Activated naive CD8-positive, alpha-beta T cell treated with anti-CD3 and anti-CD28 coated beads, Interleukin-2, amount 50 U/mL, for 16 hours (primary cell): ENCODE data around the gene FAM234B.
"Not testable (repeated sequence)": the region's sequence is repeated elsewhere in the genome, so short reads cannot be mapped to it uniquely, and the experiment has no call there.

Experiments
- DNase-seq: peaks from one replicate; pipeline ENCODE4 v3.0.0-alpha.2; 2020; ENCODE audit warnings: low read depth, low spot score

FAM234B gene

DNA sequence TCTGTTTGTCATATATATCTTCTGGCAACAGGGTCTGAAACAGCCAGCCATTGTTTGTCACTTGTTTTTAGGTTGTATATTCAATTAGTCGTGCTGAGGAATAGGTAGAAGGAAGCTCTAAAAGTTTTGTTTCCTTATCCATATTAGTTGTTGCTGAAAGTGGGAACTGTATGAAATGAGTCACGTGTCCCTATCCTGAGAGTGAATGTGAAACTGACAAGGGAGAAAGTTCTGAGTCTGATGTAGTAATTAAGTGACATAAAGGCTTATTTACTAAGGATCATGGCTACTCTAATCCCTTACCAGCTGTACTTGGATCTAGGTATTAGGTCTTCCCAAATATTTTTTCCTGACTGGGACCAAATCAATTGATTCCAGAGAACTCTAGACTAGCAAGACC lies 16.4 kb downstream of the FAM234B start:
- DNase-seq = no peak

GRCh38 chr12:13061377-13061776 lies 17.2 kb downstream of the FAM234B start:
- DNase-seq = no peak

- no peak for DNase-seq
These were observed 18.5 kb downstream of the FAM234B start for GRCh38 chr12:13062669-13063068.

DNA sequence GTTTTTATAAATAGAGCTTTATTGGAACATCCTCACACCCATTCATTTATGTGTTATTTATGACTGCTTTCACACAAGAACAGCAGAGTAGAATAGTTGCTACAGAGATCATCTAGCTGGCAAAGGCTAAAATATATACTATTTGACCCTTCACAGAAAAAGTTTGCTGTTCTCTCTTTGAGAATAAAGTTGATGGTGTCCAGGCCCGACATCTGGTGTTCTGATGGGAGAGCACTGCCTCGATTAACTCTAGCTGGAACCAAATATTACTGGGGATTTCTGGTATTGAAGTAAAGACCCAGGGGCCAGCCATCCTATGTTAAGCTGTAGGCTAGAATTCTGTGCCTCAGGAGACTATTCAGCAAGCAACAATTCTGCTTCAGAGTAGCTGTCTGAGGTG lies 21.8 kb downstream of the FAM234B start:
- no peak for DNase-seq

DNA sequence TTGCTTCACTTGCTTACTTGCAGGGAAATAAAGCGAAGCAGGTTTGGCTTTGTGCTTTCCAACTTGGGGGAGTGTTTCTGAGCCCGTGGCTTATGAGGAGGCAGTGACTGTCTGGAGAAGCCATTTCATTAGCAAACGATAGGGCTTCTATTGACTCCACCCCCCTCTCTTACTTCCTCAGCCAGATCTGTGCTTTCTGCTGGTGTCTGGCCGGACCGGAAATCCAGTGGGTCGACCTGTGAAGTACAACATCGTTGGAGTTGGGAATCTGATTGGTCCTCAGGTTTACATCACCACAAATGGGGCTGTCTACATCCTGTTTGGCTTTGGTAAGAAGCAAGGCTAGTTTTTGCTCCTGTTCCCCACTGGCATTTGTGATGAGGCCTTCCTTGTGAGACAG lies 22.3 kb downstream of the FAM234B start:
- no peak for DNase-seq

- DNase-seq = no peak
These were observed 23.1 kb downstream of the FAM234B start for GRCh38 chr12:13067322-13067721.

GRCh38 chr12:13069380-13069779 lies 25.2 kb downstream of the FAM234B start:
- no peak for DNase-seq

GRCh38 chr12:13071305-13072280 lies 27.4 kb downstream of the FAM234B start:
- DNase-seq = no peak

DNA sequence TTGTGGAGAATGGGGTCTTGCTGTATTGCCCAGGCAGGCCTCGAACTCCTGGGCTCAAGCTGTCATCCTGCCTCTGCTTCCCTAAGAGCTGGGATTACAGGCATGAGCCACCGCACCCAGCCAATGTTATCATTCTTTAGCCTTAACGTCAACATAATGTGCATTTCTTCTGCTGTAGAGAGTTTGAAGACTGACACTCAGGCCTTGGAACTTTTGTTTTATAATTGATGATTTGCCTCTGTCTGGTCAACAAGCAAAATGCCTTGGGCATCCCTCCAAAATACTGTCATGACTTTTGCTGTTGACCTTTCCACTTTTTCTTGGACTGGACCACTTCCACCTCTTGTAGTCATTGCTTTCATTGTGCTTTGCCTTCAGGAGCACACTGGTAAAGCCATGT lies 29.0 kb downstream of the FAM234B start:
- no peak for DNase-seq

GRCh38 chr12:13074396-13075117 lies 30.4 kb downstream of the FAM234B start:
- DNase-seq = no peak

DNA sequence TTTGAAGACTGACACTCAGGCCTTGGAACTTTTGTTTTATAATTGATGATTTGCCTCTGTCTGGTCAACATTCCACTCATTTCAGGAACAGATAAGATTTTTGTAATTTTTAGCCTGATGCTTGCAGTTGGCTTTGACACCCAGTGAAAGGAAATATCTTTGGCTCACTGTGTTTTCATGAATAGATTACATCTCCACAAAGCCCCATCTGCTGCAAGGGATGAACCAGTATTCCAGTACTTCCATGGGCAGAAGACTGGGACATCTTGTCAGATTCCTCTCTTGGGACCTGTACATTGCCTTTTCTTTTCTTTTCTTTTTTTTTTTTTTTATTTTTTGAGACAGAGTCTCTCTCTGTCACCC lies 30.9 kb downstream of the FAM234B start:
- no peak for DNase-seq

GRCh38 chr12:13075786-13076570 lies 31.8 kb downstream of the FAM234B start:
- DNase-seq = no peak

DNA sequence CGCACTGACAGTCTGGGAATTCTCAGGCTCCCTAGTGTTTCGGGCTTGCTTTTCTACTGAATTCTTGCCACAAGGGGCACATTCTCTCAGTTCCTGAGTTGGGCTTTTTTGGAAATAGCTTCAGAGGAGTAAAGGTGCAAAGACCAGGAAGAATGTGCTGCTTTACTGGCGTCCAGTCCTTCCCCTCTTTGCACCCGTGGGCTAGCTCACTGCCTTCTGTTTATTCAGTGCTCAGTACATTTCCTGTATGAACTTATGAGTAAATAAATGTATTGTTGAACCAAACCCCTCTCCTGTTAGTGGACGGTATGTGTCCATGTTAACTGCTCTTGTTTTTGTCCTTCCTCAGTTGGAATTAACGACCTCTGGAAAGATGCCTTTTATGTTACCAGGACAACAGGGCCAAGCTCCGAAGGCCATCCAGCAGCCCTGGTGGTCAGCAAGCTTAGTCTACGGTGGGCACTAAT lies 35.3 kb downstream of the FAM234B start:
- DNase-seq = no peak

GRCh38 chr12:13080266-13080665 lies 36.1 kb downstream of the FAM234B start:
- DNase-seq = no peak

- no peak for DNase-seq
These were observed 38.7 kb downstream of the FAM234B start for GRCh38 chr12:13082861-13083260.

DNA sequence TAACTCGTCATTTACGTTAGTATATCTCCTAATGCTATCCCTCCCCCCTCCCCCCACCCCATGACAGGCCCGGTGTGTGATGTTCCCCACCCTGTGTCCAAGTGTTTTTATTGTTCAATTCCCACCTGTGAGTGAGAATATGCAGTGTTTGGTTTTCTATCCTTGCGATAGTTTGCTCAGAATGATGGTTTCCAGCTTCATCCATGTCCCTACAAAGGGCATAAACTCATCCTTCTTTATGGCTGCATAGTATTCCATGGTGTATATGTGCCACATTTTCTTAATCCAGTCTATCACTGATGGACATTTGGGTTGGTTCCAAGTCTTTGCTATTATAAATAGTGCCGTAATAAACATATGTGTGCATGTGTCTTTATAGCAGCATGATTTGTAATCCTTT lies 39.5 kb downstream of the FAM234B start:
- DNase-seq = not testable (repeated sequence)

- DNase-seq = no peak
These were observed 40.9 kb downstream of the FAM234B start for GRCh38 chr12:13084898-13085640.

- DNase-seq = no peak
These were observed 41.9 kb downstream of the FAM234B start for GRCh38 chr12:13085968-13086686.

DNA sequence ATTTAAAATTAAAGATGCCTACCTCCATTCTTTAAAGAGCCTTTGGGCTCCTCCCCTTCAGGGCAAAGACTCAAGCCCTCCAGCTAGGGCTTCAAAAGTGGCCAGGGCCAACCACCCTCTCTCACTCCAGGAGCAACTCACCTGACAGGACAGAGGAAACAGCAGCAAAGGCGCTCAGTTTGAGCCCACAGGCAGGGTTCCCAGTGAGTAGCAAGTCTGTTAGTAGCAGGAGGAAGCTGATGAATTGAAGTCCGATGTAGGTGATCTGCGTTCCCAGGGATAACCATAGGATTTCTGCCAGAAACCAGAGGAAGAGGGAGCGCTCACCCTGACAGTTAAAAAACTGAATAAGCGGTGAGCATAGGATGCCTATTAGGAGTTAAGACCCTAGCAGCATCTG lies 43.6 kb downstream of the FAM234B start:
- DNase-seq = no peak

GRCh38 chr12:13088496-13088895 lies 44.3 kb downstream of the FAM234B start:
- DNase-seq = no peak

DNA sequence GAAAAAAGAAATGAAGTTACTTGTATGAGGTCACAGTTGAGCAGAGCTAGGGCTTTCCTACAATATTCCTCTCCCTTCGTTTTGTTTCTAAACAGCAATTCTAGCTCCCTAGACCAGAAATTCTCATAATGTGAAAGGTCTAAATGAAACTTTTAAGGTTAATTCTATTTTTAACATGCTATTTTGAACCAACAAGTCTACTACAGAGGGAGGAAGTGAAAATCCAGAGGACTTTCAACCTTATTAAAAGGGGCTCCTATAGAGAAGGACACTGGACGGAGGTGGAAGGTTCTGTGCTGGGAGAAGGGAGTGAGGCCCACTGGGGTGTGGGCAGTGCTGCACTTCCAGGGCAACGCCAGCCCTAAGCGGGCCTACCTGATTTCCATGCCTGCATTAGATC lies 45.9 kb downstream of the FAM234B start:
- no peak for DNase-seq
